HG03378 (cell line): ENCODE measurements around the gene ZNF281.
"Not testable (repeated sequence)": the region's sequence is repeated elsewhere in the genome, so short reads cannot be mapped to it uniquely, and the experiment has no call there.

Source experiments
- ATAC-seq: cut with Tn5 transposase; IDR thresholded peaks from one replicate; pipeline ENCODE4 v1.9.1; 2021; ENCODE audit warnings: mild to moderate bottlenecking, moderate library complexity; ENCODE audit not compliant: unreplicated experiment

ZNF281 gene

GRCh38 chr1:200409761-200410565, at the start of gene ZNF281:
ZNF281 (minus strand) TSS chr1:200410036; CDS start chr1:200409705, 331 bp downstream.
- peak; percentile 82 for ATAC-seq

GRCh38 chr1:200458780-200459179, 48.9 kb upstream of the ZNF281 start:
- no peak for ATAC-seq

- no peak for ATAC-seq
Observed at GRCh38 chr1:200457810-200458209, 48.0 kb upstream of the ZNF281 start.

- ATAC-seq = no peak
Observed at GRCh38 chr1:200454425-200454824, 44.6 kb upstream of the ZNF281 start.

GRCh38 chr1:200453553-200453905, 43.7 kb upstream of the ZNF281 start:
- ATAC-seq = no peak

- no peak for ATAC-seq
Observed at GRCh38 chr1:200452850-200453552, 43.2 kb upstream of the ZNF281 start.

GRCh38 chr1:200448034-200448762, 38.4 kb upstream of the ZNF281 start:
- ATAC-seq = peak; percentile 94

GRCh38 chr1:200445213-200445612, 35.4 kb upstream of the ZNF281 start:
- ATAC-seq = no peak

- ATAC-seq = no peak
Observed at GRCh38 chr1:200444478-200444877, 34.6 kb upstream of the ZNF281 start.

GRCh38 chr1:200443860-200444259, 34.0 kb upstream of the ZNF281 start:
- ATAC-seq = no peak

- no peak for ATAC-seq
Observed at GRCh38 chr1:200442537-200443156, 32.8 kb upstream of the ZNF281 start.

GRCh38 chr1:200442023-200442422, 32.2 kb upstream of the ZNF281 start:
- ATAC-seq = no peak

GRCh38 chr1:200438911-200439310, 29.1 kb upstream of the ZNF281 start:
- no peak for ATAC-seq

GRCh38 chr1:200438413-200438812, 28.6 kb upstream of the ZNF281 start:
- not testable (repeated sequence) for ATAC-seq

- peak; percentile 80 for ATAC-seq
Observed at GRCh38 chr1:200437556-200438203, 27.8 kb upstream of the ZNF281 start.

- no peak for ATAC-seq
Observed at GRCh38 chr1:200437088-200437487, 27.3 kb upstream of the ZNF281 start.

GRCh38 chr1:200436436-200436835, 26.6 kb upstream of the ZNF281 start:
- ATAC-seq = no peak

GRCh38 chr1:200435200-200435780, 25.5 kb upstream of the ZNF281 start:
- ATAC-seq = no peak

GRCh38 chr1:200433586-200433985, 23.8 kb upstream of the ZNF281 start:
- no peak for ATAC-seq

GRCh38 chr1:200432586-200432985, 22.8 kb upstream of the ZNF281 start:
- ATAC-seq = no peak
